Activated CD4-positive, CD25-positive, alpha-beta regulatory T cell treated with anti-CD3 and anti-CD28 coated beads, Interleukin-2, amount 50 U/mL, for 72 hours (primary cell): ENCODE measurements around the gene PSPN.
"Not testable (repeated sequence)": the region's sequence is repeated elsewhere in the genome, so short reads cannot be mapped to it uniquely, and the experiment has no call there.

Experiments
- DNase-seq: peaks from one replicate; pipeline ENCODE4 v3.0.0; 2021

The PSPN gene

GRCh38 chr19:6402837-6403608 is 27.3 kb upstream of the PSPN start:
- no peak for DNase-seq

DNA sequence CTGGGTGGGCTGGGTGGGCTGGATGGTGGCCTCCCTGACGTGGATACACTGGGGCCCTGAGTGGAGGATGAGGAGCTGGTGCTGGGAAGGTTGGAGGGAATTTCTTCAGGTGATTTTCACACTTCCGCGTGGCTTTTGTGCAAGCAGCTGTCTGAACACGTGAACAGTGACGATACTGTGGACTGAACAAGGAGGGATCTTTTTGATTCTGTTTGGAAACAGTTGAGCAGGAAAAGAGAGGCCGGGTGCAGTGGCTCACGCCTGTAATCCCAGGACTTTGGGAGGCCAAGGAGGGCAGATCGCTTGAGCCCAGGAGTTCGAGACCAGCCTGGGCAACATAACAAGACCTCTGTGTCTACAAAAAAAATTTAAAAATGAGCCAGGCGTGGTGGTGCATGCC is 26.3 kb upstream of the PSPN start:
- DNase-seq = no peak

DNA sequence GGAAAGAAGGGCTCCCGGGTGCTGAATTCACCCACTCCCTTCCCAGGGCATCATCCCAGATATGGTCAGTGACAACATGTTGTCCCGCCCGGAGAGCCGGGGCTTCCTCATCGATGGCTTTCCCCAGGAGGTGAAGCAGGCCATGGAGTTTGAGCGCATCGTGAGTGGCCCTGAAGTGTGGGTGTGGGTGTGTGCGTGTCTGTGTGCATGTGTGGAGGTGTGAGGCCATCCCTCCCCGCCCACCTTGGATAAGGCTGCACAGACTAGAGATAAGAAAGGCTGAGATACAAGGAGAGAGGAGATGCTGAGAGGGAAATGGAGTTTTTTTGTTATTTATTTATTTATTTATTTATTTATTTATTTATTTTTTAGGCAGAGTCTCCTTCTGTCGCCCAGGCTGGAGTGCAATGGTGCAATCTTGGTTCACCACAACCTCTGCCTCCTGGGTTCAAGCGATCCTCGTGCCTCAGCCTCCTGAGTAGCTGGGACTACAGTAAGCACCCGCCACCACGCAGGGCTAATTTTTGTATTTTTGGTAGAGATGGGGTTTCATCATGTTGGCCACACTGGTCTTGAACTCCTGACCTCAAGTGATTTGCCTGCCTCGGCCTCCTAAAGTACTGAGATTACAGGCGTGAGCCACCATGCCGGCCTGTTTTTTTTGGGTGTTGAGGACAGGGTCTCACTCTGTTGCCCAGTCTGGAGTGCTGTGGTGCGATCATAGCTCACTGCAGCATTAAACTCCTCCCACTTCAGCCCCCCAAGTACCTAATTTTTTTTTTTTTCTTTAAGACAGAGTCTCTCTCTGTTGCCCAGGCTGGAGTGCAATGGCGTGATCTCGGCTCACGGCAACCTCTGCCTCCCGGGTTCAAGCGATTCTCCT is 24.6 kb upstream of the PSPN start:
- not testable (repeated sequence) for DNase-seq

GRCh38 chr19:6396305-6396704 is 20.6 kb upstream of the PSPN start:
- no peak for DNase-seq

GRCh38 chr19:6394831-6395230 is 19.1 kb upstream of the PSPN start:
- DNase-seq = no peak

DNA sequence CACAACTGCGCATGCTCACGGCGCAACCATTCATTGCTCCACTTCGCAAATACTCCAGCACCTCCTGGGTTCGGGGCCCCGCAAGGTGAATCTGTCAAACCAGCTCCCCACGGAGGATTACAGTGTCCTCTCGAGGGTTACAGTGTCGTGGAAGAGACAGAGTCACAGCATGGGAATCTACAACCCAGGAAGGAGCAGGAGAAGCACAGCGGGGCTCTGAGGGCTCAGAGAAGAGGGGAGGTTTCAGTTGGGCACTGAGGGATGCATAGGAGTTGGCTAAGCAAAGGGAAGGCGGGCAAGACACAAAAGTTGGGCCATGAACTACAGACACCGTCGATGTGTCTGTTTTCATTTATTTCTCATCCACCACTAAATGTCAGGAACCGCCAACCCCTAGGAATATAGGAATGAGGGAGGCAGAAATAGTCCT is 18.3 kb upstream of the PSPN start:
- DNase-seq = no peak

GRCh38 chr19:6393074-6393982 is 17.6 kb upstream of the PSPN start, which contains the start of gene GTF2F1:
GTF2F1 (minus strand) TSS chr19:6393164; CDS start chr19:6392995, 169 bp downstream.
- DNase-seq = peak; percentile 84

GRCh38 chr19:6392221-6393073 is 16.7 kb upstream of the PSPN start:
- DNase-seq = no peak

GRCh38 chr19:6387372-6387771 is 11.6 kb upstream of the PSPN start:
- DNase-seq = no peak

GRCh38 chr19:6384381-6384780 is 8.6 kb upstream of the PSPN start:
- no peak for DNase-seq

DNA sequence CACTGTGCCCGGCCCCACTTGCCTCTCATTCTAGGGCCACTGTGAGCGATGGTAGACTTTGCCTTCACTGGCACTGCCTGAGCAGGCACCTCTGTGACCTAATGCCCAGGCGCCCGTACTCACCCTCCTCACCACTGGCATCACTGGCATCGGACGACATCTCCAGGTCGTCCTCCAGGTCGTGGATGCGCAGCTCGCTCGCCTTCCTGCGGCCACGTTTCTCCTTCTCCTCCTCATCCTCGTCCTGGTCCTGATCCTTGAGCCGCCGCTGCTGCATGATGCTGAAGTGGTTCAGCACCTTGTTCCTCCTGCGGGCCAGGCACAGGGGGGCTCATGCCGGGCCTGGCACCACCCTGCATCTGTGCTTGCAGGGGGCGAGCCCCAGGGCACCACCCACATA is 7.5 kb upstream of the PSPN start:
- DNase-seq = no peak

DNA sequence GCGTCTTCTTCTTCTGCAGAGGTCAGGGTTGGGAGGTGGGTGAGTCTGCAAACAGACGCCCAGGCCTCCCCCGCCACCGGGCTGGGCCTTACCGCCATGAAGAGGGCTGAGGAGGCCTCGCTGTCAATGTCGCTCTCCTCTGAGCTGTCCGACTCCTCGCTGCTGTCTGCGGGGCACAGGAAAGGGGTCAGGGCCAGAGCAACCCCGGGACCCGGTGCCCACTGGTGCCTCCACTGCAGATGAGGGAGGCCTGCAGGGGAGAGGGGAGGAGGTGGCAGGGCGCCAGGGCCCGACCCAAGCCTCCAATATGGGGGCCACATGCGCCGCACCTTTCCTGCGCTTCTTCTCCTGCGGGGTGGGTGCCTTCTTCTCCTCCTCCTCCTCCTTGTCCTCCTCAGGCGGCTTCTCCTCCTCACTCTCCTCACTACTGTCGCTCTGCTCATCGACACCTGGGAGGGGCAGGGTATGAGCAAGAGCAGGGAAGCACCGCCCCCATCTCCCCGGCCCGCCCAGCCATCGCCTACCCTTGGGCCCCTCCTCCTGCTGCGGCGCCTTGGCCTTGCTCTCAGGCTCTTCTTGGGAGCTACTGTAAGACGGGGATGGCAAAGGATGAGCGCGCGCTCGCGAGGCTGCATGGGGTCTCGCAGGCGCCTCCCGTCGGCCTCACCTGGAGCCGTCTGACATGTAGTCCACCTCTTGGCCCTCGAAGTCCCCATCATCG is 5.5 kb upstream of the PSPN start:
- no peak for DNase-seq

DNA sequence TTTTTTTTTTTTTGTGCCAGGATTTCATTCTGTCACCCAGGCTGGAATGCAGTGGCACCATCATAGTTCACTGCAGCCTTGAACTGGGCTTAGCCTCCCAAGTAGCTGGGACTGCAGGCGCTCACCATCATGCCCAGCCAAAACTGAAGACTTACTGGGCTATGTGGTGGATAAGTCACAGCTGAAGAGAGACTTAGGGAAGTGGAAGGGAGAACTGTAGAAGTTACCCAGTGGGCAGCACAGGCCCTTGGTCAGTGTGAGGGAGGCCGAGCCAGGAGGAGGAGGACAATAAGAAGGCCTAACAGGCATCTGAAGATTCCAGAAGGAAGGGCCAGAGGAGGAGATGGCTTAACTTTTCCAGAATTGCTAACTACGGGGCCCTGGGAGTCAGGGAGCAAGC is 4.0 kb upstream of the PSPN start:
- DNase-seq = no peak

DNA sequence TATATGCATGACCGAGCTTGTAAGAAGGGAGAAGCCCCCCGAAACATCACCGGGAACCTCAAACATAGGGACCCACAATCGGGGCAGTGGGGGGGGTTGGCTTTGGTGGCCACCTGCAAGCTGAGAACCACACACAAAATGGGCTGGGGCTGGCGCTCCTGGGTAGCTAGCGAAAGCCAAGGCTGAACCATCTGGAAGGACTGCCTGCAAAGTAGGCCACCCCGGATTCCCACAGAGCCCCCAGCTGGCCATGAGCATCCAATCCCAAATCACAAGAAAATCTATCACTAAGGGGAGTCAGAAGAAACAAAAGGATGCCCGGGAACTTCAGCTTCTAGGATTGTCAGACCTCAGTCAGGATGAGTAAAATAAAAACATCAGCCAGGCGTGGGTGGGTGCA is 2.8 kb upstream of the PSPN start:
- DNase-seq = no peak

GRCh38 chr19:6378041-6378440 is 2.3 kb upstream of the PSPN start:
- no peak for DNase-seq

- no peak for DNase-seq
These were observed 918 bp upstream of the PSPN start for GRCh38 chr19:6376512-6377190.

- DNase-seq = no peak
These were observed 872 bp downstream of the PSPN start for GRCh38 chr19:6374711-6375410.

GRCh38 chr19:6374161-6374709 is 1.5 kb downstream of the PSPN start:
- no peak for DNase-seq

DNA sequence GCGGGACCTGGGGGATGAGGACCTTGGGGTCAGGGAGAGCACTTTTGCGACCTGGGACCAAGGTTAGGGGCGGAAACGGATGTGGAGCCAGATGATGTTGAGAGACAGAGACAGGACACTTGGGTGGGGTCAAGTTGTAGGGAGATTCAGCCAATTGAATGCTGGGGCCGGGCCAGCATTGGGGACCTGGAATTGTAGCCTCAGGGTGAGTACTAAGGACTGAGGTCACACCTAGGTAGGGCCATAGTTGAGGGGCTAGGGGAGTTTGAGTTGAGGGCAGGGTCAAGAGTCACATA is 2.0 kb downstream of the PSPN start:
- no peak for DNase-seq
